Measurements from ENCODE around the gene HEPACAM2.

HEPACAM2 gene

DNA sequence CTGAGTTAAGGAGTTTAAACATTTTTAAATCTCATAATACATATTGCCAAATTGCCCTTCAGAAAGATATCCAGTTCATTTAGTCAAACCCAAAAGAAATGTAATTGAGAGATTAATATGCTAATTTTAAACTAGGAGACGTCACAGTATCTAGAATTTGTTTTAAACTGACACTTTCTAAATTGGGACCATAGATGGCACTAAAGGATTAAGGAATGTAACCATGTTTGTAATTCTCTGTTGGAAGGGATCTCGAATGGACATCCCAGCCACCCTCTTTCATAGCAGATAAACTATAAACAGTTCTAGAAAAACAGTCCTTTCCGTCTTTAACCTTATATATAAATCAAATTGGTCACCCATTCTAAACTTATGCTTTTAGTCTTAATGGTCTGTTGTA is 48.1 kb downstream of the HEPACAM2 start:
- H3K4me1 ChIP-seq (ENCODE audit: low read depth, poor library complexity, severe bottlenecking), result no peaks in the 10 kb centered on the region
- H3K4me3 ChIP-seq (IDR thresholded peaks at IDR 0.05; ENCODE audit: insufficient read depth, low read depth, low read length), result no peak overlapping the region

DNA sequence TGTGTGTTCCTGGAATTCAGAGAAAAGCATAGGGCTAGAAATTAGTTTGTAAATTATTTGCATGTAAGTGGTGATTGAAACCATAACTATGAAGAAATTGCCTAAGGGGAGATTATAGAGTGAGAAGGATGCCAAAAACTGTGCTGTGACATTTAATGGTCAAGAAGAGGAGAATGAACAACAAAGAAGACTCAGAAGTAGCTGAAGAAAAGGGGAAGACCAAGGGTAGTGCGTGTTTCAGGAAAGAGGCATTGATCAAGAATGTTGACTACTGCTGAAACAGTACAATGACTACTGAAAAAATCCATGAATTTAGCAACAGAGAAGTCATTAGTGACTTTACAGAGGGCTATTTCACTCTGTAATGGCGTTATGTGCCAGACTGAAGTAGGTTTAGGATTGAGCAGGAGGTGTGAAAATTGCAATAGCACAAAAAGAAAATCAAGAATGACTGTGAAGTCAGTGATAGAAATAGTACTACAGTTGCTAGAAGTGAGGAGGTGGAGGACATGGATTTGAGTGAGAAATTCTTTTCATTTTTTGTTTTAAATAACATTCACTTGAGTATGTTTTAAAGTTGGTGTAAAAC is 49.2 kb downstream of the HEPACAM2 start:
- no peak overlapping the region for H3K9ac ChIP-seq
- no peaks in the 10 kb centered on the region for H4K20me1 ChIP-seq (ENCODE audit: insufficient read depth)
- TF ChIP-seq, protein P1, sequence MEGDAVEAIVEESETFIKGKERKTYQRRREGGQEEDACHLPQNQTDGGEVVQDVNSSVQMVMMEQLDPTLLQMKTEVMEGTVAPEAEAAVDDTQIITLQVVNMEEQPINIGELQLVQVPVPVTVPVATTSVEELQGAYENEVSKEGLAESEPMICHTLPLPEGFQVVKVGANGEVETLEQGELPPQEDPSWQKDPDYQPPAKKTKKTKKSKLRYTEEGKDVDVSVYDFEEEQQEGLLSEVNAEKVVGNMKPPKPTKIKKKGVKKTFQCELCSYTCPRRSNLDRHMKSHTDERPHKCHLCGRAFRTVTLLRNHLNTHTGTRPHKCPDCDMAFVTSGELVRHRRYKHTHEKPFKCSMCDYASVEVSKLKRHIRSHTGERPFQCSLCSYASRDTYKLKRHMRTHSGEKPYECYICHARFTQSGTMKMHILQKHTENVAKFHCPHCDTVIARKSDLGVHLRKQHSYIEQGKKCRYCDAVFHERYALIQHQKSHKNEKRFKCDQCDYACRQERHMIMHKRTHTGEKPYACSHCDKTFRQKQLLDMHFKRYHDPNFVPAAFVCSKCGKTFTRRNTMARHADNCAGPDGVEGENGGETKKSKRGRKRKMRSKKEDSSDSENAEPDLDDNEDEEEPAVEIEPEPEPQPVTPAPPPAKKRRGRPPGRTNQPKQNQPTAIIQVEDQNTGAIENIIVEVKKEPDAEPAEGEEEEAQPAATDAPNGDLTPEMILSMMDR (conservative IDR thresholded peaks at IDR 0.05; ENCODE audit: low read depth, low read length), result no peak
- no peaks in the 10 kb centered on the region for H3K36me3 ChIP-seq (ENCODE audit: insufficient read depth)
- H3K27me3 ChIP-seq (ENCODE audit: insufficient read depth, low read depth), result no peaks in the 10 kb centered on the region
- H3K4me1 ChIP-seq (ENCODE audit: low read depth, poor library complexity, severe bottlenecking), result no peaks in the 10 kb centered on the region
- H2AFZ ChIP-seq (ENCODE audit: low read depth), result no peak overlapping the region
- H3K4me2 ChIP-seq, result no peak overlapping the region
- no peak overlapping the region for H3K27ac ChIP-seq
- H3K4me3 ChIP-seq (IDR thresholded peaks at IDR 0.05; ENCODE audit: insufficient read depth, low read depth, low read length), result no peak overlapping the region
- no peaks in the 10 kb centered on the region for H3K79me2 ChIP-seq (ENCODE audit: insufficient read depth, low read depth)

More for the DNA sequence above, 48.1 kb downstream of the HEPACAM2 start:
- Histone ChIP-seq H3K9ac (no peak overlapping the region), H4K20me1 (ENCODE audit: insufficient read depth) (no peaks in the 10 kb centered on the region), H3K79me2 (ENCODE audit: insufficient read depth, low read depth) (no peaks in the 10 kb centered on the region), H3K27me3 (ENCODE audit: insufficient read depth, low read depth) (no peaks in the 10 kb centered on the region), H3K4me2 (no peak overlapping the region), H3K27ac (no peak overlapping the region), H3K36me3 (ENCODE audit: insufficient read depth) (no peaks in the 10 kb centered on the region), H2AFZ (ENCODE audit: low read depth) (no peak overlapping the region)
- TF ChIP-seq, protein P1 (conservative IDR thresholded peaks at IDR 0.05; ENCODE audit: low read depth, low read length), result no peak

DNA sequence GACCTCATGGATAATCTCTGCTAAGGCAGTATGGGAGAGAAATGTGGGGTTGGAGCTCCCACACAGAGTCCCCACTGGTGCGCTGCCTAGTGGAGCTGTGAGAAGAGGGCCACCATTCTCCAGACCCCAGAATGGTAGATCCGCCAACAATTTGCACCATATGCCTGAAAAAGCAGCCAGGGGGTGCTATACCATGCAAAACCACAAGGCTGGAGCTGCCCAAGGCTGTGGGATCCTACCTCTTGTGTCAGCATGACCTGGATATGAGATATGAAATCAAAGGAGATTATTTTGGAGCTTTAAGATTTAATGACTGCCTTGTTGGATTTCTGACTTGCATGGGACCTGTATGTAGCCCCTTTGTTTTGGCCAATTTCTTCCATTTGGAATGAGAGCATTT is 51.0 kb downstream of the HEPACAM2 start:
- H3K9ac ChIP-seq, result no peak overlapping the region
- H3K4me3 ChIP-seq (IDR thresholded peaks at IDR 0.05; ENCODE audit: insufficient read depth, low read depth, low read length), result no peak overlapping the region
- no peaks in the 10 kb centered on the region for H3K4me1 ChIP-seq (ENCODE audit: low read depth, poor library complexity, severe bottlenecking)
- H3K27ac ChIP-seq, result no peak overlapping the region
- no peak overlapping the region for H2AFZ ChIP-seq (ENCODE audit: low read depth)
- TF ChIP-seq, protein P1 (conservative IDR thresholded peaks at IDR 0.05; ENCODE audit: low read depth, low read length), result no peak
- no peaks in the 10 kb centered on the region for H3K36me3 ChIP-seq (ENCODE audit: insufficient read depth)
- no peaks in the 10 kb centered on the region for H3K27me3 ChIP-seq (ENCODE audit: insufficient read depth, low read depth)
- no peaks in the 10 kb centered on the region for H3K79me2 ChIP-seq (ENCODE audit: insufficient read depth, low read depth)
- no peak overlapping the region for H3K4me2 ChIP-seq
- H4K20me1 ChIP-seq (ENCODE audit: insufficient read depth), result no peaks in the 10 kb centered on the region

DNA sequence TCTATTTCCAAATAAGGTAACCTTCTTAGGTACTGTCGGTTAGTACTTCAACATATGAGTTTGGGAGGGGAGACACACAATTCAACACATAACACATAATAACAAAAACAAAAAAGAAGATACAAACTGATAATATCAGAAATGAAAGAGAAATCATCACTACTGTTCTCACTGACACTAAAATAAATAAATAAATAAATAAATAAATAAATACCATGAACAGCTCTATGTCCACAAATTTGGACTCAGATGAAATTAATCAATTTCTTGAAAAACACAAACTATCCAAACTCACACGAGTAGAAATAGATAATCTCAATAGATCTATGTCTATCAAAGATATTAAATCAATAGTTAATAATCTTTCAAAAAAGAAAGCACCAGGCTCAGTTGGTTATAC is 53.6 kb downstream of the HEPACAM2 start:
- H3K27me3 ChIP-seq (ENCODE audit: insufficient read depth, low read depth), result no peaks in the 10 kb centered on the region
- TF ChIP-seq, protein P1 (conservative IDR thresholded peaks at IDR 0.05; ENCODE audit: low read depth, low read length), result no peak
- no peaks in the 10 kb centered on the region for H4K20me1 ChIP-seq (ENCODE audit: insufficient read depth)
- peaks cover 1% of the 10 kb centered on the region for H3K4me1 ChIP-seq (ENCODE audit: low read depth, poor library complexity, severe bottlenecking)
- H3K4me3 ChIP-seq (IDR thresholded peaks at IDR 0.05; ENCODE audit: insufficient read depth, low read depth, low read length), result no peak overlapping the region
- no peak overlapping the region for H3K27ac ChIP-seq
- H3K9ac ChIP-seq, result no peak overlapping the region
- H3K79me2 ChIP-seq (ENCODE audit: insufficient read depth, low read depth), result no peaks in the 10 kb centered on the region
- H2AFZ ChIP-seq (ENCODE audit: low read depth), result no peak overlapping the region
- no peak overlapping the region for H3K4me2 ChIP-seq
- no peaks in the 10 kb centered on the region for H3K36me3 ChIP-seq (ENCODE audit: insufficient read depth)
